Osteocyte (in vitro differentiated cells): Measurements from ENCODE around the gene MYH9. TPM values are rescaled to one million over a fixed set of nuclear protein-coding genes. Genes with fewer than 3 reads are reported as not detected.

Source experiments
- DNase-seq: peaks from one replicate; pipeline ENCODE4 v3.0.0; 2021; ENCODE audit warnings: mixed read lengths; ENCODE audit not compliant: unreplicated experiment; ENCODE audit errors: extremely low spot score
- H3K27ac Mint-ChIP-seq: one replicate; pipeline ENCODE4 v1.8.0; 2021; ENCODE audit warnings: mild to moderate bottlenecking, mixed read lengths; ENCODE audit not compliant: unreplicated experiment
- H3K27me3 Mint-ChIP-seq: one replicate; pipeline ENCODE4 v1.8.0; 2021; ENCODE audit warnings: mixed read lengths; ENCODE audit not compliant: unreplicated experiment
- H3K36me3 Mint-ChIP-seq: one replicate; pipeline ENCODE4 v1.8.0; 2021; ENCODE audit warnings: mixed read lengths; ENCODE audit not compliant: unreplicated experiment
- H3K4me1 Mint-ChIP-seq: one replicate; pipeline ENCODE4 v1.8.0; 2021; ENCODE audit warnings: mixed read lengths; ENCODE audit not compliant: unreplicated experiment
- H3K4me3 Mint-ChIP-seq: one replicate; pipeline ENCODE4 v1.8.0; 2021; ENCODE audit warnings: mild to moderate bottlenecking, moderate library complexity, mixed read lengths; ENCODE audit not compliant: unreplicated experiment
- H3K9me3 Mint-ChIP-seq: one replicate; pipeline ENCODE4 v1.8.0; 2021; ENCODE audit warnings: mixed read lengths; ENCODE audit not compliant: unreplicated experiment
- total RNA-seq: library from RNA; stranded (reverse); gene quantifications from 2 replicates; pipeline ENCODE4 v1.2.1, GENCODE V29; 2021
- TF ChIP-seq, protein P1 (sequence below): fragments of 200-600 bp; sonication (generic); IDR thresholded peaks from 2 replicates; pipeline ENCODE4 v1.5.0; 2021; ENCODE audit warnings: antibody characterized with exemption, mild to moderate bottlenecking, moderate library complexity

MYH9 gene
- total RNA-seq, 1 donor from 2014 or later = 938 TPM

DNA sequence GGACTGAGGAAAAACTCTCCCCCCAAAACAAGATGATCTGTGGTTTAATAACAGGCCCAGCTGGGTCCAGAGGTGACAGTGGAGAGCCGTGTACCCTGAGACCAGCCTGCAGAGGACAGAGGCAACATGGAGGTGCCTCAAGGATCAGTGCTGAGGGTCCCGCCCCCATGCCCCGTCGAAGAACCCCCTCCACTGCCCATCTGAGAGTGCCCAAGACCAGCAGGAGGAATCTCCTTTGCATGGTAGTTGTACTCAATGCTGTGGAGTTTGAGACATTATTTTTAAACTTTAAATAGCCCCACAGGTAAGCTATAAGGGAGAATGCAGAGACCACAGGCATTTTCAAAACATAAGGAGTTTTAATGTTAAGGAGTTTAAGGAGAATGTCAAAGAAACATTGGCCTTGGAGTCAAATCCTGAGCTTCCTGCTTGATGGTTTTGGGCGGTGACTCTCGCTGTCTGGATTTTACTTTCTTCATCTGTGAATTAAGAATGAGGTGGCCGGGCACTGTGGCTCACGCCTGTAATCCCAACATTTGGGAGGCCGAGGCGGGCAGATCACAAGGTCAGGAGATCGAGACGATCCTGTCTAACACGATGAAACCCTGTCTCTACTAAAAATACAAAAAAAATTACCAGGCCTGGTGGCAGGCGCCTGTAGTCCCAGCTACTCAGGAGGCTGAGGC lies 128.0 kb downstream of the MYH9 start:
- peaks cover 20% of the 10 kb centered on the region for H3K4me1 Mint-ChIP-seq
- H3K36me3 Mint-ChIP-seq = no peaks in the 10 kb centered on the region
- H3K27ac Mint-ChIP-seq = peak overlapping the region; percentile 79
- TF ChIP-seq, protein P1, sequence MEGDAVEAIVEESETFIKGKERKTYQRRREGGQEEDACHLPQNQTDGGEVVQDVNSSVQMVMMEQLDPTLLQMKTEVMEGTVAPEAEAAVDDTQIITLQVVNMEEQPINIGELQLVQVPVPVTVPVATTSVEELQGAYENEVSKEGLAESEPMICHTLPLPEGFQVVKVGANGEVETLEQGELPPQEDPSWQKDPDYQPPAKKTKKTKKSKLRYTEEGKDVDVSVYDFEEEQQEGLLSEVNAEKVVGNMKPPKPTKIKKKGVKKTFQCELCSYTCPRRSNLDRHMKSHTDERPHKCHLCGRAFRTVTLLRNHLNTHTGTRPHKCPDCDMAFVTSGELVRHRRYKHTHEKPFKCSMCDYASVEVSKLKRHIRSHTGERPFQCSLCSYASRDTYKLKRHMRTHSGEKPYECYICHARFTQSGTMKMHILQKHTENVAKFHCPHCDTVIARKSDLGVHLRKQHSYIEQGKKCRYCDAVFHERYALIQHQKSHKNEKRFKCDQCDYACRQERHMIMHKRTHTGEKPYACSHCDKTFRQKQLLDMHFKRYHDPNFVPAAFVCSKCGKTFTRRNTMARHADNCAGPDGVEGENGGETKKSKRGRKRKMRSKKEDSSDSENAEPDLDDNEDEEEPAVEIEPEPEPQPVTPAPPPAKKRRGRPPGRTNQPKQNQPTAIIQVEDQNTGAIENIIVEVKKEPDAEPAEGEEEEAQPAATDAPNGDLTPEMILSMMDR = no peak
- no peaks in the 10 kb centered on the region for H3K9me3 Mint-ChIP-seq
- no peak overlapping the region for H3K4me3 Mint-ChIP-seq
- DNase-seq = no peak
- H3K27me3 Mint-ChIP-seq = no peaks in the 10 kb centered on the region

- Mint-ChIP-seq H3K36me3 (no peaks in the 10 kb centered on the region), H3K4me3 (peak overlapping the region; percentile 10), H3K4me1 (peaks cover 24% of the 10 kb centered on the region), H3K27ac (peak overlapping the region; percentile 79), H3K27me3 (no peaks in the 10 kb centered on the region), H3K9me3 (no peaks in the 10 kb centered on the region)
- TF ChIP-seq, protein P1 = no peak
- no peak for DNase-seq
Measured at GRCh38 chr22:36258701-36259614, 128.8 kb downstream of the MYH9 start.

- Mint-ChIP-seq H3K4me3 (no peak overlapping the region), H3K9me3 (no peaks in the 10 kb centered on the region), H3K4me1 (peaks cover 29% of the 10 kb centered on the region)
Measured at GRCh38 chr22:36257948-36258670, 129.7 kb downstream of the MYH9 start.

GRCh38 chr22:36257308-36257707 lies 130.5 kb downstream of the MYH9 start:
- no peak for DNase-seq
- Mint-ChIP-seq H3K4me3 (no peak overlapping the region), H3K27ac (no peak overlapping the region), H3K4me1 (peaks cover 35% of the 10 kb centered on the region), H3K36me3 (no peaks in the 10 kb centered on the region), H3K27me3 (no peaks in the 10 kb centered on the region), H3K9me3 (no peaks in the 10 kb centered on the region)
- TF ChIP-seq, protein P1 = no peak

More at GRCh38 chr22:36257948-36258670, 129.7 kb downstream of the MYH9 start:
- H3K36me3 Mint-ChIP-seq = no peaks in the 10 kb centered on the region
- DNase-seq = no peak
- TF ChIP-seq, protein P1 = no peak
- peak overlapping the region; percentile 79 for H3K27ac Mint-ChIP-seq
- H3K27me3 Mint-ChIP-seq = no peaks in the 10 kb centered on the region
